ENCODE data around the gene AUTS2.

DNA sequence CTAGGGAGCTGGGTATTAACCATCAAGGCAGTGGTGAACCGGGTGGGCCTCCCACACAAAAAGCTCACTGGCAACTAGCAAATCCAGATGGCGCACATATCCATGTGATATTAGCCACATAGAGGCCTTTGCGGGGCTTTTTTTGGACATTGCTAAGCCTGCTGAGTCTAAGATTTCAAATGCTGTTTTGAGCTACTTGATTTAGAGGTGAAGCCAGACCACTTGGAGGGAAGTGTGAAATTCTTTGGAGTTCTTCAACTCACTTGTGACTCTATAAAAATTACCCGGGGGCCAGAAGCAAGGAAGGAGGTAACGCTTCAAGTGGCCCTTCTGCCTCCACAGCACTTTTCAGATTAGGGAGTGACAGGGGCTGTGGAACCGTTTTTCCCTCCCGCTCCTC lies 913.9 kb downstream of the AUTS2 start:
- no peak for TF ChIP-seq ZSCAN16 (tag by site-specific recombination; IDR thresholded peaks at IDR 0.05)
- TF ChIP-seq, protein P1, sequence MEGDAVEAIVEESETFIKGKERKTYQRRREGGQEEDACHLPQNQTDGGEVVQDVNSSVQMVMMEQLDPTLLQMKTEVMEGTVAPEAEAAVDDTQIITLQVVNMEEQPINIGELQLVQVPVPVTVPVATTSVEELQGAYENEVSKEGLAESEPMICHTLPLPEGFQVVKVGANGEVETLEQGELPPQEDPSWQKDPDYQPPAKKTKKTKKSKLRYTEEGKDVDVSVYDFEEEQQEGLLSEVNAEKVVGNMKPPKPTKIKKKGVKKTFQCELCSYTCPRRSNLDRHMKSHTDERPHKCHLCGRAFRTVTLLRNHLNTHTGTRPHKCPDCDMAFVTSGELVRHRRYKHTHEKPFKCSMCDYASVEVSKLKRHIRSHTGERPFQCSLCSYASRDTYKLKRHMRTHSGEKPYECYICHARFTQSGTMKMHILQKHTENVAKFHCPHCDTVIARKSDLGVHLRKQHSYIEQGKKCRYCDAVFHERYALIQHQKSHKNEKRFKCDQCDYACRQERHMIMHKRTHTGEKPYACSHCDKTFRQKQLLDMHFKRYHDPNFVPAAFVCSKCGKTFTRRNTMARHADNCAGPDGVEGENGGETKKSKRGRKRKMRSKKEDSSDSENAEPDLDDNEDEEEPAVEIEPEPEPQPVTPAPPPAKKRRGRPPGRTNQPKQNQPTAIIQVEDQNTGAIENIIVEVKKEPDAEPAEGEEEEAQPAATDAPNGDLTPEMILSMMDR (tag by site-specific recombination; IDR thresholded peaks at IDR 0.05), result no peak
- TF ChIP-seq, protein P2, sequence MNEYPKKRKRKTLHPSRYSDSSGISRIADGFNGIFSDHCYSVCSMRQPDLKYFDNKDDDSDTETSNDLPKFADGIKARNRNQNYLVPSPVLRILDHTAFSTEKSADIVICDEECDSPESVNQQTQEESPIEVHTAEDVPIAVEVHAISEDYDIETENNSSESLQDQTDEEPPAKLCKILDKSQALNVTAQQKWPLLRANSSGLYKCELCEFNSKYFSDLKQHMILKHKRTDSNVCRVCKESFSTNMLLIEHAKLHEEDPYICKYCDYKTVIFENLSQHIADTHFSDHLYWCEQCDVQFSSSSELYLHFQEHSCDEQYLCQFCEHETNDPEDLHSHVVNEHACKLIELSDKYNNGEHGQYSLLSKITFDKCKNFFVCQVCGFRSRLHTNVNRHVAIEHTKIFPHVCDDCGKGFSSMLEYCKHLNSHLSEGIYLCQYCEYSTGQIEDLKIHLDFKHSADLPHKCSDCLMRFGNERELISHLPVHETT (tag by site-specific recombination; IDR thresholded peaks at IDR 0.05), result no peak
- TF ChIP-seq SP2 (tag by site-specific recombination; IDR thresholded peaks at IDR 0.05), result no peak
- TF ChIP-seq ZNF777 (tag by site-specific recombination; IDR thresholded peaks at IDR 0.05; ENCODE audit: borderline replicate concordance), result no peak
- TF ChIP-seq ZNF510 (tag by site-specific recombination; IDR thresholded peaks at IDR 0.05; ENCODE audit: insufficient replicate concordance), result no peak
- no peak for TF ChIP-seq YY1 (tag by site-specific recombination; IDR thresholded peaks at IDR 0.05)
- TF ChIP-seq ZNF140 (tag by site-specific recombination; IDR thresholded peaks at IDR 0.05), result no peak
